SK-MEL-5 (cell line): ENCODE results near the gene DIAPH2. TPM values are rescaled to one million over a fixed set of nuclear protein-coding genes. Genes with fewer than 3 reads are reported as not detected.

Experiments
- DNase-seq: peaks from one replicate; pipeline ENCODE4 v3.0.0-alpha.2; 2016; ENCODE audit warnings: low read depth, low spot score
- in situ Hi-C: cut with HindIII; loops from 2 replicates; pipeline ENCODE4 v1.10.0; 2016; ENCODE audit warnings: low sequenced_read_pairs, high pct_unique_total_duplicates, low pct_unique_long_range_greater_than_20kb
- total RNA-seq: library from RNA; depleted of rRNA; stranded (reverse); fragments of >200 nt; shearing (Covaris generic); gene quantifications from 2 replicates; pipeline ENCODE4 v1.2.3, GENCODE V29; 2014

DIAPH2 gene
- total RNA-seq, 1 experiment from 2014 or later: 21.8 TPM

GRCh38 chrX:96989830-96990571 lies 305.4 kb downstream of the DIAPH2 start:
- in situ Hi-C loops: no loop called here
- DNase-seq: no peak

DNA sequence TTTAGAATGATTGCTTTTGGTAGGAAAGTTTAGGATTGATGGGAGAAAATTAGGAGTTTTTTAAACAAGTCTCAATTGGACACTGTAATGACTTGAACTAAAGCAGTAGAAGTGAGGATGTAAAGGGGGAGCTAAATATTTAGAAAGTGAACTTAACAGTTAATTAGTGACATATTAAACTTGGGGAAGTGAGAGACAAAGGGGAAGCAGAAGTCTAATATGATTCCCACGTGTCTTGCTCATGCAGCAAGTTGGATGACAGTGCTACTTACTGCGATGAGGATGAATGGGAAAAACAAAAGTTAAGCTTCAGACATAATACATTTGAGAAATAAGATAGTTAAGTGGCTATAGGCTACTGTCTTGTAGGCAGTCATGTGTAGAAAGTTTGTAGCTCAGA lies 309.5 kb downstream of the DIAPH2 start:
- no peak for DNase-seq
- in situ Hi-C loops: no loop called here

DNA sequence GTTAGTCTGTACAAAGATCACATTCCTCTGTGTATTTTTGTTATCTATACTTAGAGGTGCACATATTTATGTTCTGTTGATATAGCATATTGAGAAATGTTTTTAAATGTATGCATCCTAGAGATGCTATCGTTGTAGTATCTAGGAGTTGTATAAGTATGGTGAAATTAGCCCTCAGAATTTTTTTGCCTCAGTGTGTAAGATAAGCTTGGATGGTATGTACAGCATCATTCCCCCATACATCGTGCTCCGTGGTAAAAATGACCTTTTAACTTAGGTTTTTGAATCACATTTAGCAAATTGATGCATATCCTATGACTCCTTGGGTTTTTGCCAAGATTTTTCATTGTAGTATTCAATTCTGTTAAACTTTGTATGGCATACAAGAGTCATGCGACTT lies 312.6 kb downstream of the DIAPH2 start:
- DNase-seq: peak; percentile 88
- in situ Hi-C loops: no loop called here

DNA sequence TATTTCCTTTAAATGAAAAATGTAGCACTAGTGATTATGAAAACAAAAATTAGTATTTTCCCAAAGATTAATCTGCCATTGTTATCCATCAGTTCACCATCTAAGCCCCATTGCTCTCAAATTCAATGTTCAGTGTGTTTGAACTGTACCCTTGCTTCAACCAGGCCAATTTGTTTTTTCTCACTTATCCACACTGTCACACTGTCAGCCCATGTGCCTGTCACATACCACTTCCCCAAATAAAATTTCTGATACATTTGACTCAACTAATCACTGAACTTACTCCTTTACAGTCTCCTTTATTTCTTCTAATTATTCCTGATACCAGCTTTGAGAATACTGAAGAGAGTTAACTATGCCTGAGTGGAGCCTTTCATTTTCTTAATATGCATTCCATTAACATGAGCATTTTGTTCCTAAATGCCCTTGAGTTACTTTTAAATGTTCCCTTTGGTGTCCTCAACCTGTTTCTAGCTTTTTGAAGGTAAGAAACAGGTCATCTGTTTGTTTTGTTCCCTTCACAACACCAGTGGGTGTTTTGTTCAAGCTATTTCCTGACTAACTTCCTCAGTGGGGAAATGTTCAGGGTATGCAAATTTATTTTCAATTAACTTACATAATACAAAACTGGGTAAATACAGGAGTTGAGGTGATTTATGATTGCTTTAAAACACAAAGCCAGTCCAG lies 316.2 kb downstream of the DIAPH2 start:
- no peak for DNase-seq
- in situ Hi-C loops: no loop called here

DNA sequence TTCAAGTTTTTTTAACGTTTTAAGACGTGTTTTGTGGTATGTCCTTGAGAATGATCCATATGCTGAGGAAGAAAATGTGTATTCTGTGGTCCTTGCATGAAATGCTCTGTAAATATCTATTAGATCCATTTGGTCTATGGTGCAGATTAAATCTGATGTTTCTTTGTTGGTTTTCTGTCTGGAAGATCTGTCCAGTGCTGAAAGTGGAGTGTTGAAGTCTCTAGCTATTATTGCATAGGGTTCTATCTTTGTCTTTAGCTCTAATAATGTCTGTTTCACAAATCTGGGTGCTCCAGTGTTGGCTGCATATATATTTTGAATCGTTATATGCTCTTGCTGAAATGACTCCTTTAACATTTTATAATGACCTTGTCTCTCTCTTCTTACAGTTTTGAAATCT lies 321.5 kb downstream of the DIAPH2 start:
- no peak for DNase-seq
- in situ Hi-C loops: no loop called here

- in situ Hi-C loops: no loop called here
- no peak for DNase-seq
Observed at GRCh38 chrX:97009391-97009790, 324.7 kb downstream of the DIAPH2 start.

GRCh38 chrX:97011540-97011939 lies 326.9 kb downstream of the DIAPH2 start:
- in situ Hi-C loops: no loop called here
- no peak for DNase-seq

- DNase-seq: no peak
- in situ Hi-C loops: no loop called here
Observed at GRCh38 chrX:97016106-97016505, 331.5 kb downstream of the DIAPH2 start.

GRCh38 chrX:97021680-97022079 lies 337.0 kb downstream of the DIAPH2 start:
- DNase-seq: peak; percentile 26
- in situ Hi-C loops: no loop called here

- peak; percentile 66 for DNase-seq
- in situ Hi-C loops: no loop called here
Observed at GRCh38 chrX:97026406-97026805, 341.8 kb downstream of the DIAPH2 start.

DNA sequence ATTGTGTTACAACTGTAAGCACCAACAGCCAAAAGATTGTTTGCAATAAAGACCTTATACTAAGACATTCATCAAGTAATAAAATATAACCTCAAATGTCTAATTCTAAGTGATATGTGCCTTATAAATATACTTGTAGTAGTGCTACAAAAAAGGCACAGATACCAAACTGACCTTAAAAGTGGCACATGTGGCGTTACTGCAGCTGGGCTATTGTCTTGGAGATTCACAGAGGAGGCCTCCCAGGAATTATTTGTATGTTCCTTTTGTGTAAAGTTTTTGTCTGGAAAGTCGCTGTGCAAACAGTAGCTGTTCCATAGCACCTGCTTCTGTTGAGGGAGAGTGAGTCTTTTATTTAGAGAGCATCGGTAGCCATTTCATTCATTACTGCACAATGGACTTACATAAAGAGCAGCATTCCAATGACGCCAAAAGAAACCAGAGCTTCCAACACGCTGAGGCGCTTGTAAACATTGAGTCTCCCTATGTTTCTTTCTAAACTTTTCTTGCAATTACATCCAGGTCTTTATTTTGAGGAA lies 342.8 kb downstream of the DIAPH2 start:
- peak; percentile 74 for DNase-seq
- in situ Hi-C loops: no loop called here

DNA sequence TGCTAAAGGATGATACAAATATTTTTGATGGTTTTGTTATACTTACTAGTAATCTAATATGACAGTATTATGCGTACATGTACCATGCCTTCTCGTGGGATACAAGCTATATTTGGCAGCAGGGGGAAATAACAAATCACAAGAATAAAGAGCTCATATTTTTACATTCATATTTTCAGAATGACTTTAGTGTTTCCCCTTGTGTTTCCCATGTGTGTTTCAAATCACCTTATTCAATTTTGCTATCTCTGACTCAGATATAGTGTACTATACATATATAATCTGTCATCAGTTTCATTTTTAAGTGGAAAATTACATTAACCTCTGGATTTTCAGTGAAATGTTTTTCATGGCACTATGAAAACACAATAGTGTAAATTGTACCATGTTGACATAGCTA lies 345.8 kb downstream of the DIAPH2 start:
- DNase-seq: no peak
- in situ Hi-C loops: no loop called here

DNA sequence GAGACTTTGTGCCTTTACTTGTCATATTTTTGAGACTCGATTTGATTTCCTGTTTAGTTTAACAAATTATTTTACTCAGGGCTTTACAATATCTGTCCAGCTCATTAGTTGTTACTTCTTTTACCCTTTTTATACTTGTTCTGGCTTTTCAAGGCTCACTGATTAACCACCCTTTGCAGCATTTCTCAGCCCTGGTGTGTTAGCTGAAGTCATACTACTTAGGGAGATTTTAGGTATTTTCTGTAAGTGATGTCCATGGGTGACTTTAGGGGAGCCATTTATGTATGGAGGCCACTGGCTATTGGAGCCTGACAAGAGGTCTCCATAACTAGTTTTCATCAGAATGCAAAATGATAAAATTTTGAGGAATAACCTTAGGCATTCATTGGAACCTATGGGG lies 346.3 kb downstream of the DIAPH2 start:
- in situ Hi-C loops: no loop called here
- DNase-seq: no peak

GRCh38 chrX:97039363-97040029 lies 354.9 kb downstream of the DIAPH2 start:
- peak; percentile 58 for DNase-seq
- in situ Hi-C loops: no loop called here

- in situ Hi-C loops: no loop called here
- no peak for DNase-seq
Observed at GRCh38 chrX:97045470-97045869, 360.8 kb downstream of the DIAPH2 start.

GRCh38 chrX:97046867-97047266 lies 362.2 kb downstream of the DIAPH2 start:
- in situ Hi-C loops: no loop called here
- no peak for DNase-seq

DNA sequence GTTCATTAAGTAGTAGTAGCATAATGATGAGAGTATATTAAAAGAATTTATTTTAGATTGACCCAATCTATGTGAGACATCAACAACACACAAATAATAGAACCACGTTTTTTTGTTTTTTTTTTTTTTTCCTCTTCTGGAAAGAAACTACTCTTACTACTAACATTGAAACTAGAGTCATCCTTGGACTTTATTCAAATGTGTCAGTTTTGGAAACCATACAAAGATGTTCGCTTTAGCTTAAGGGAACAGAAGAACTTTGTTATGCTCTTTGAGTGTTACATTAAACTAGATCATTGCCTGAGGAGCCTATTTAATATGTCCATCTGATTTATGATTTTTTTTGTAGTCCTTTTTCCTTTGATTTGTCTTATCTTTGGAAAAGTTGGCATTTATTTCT lies 365.8 kb downstream of the DIAPH2 start:
- in situ Hi-C loops: no loop called here
- no peak for DNase-seq

GRCh38 chrX:97057349-97057909 lies 372.8 kb downstream of the DIAPH2 start:
- DNase-seq: no peak
- in situ Hi-C loops: no loop called here
